ENCODE results near the gene PRPF19. TPM values are rescaled to one million over a fixed set of nuclear protein-coding genes. Genes with fewer than 3 reads are reported as not detected.

The PRPF19 gene
- total RNA-seq, 2 donors from 2014 or later, result 22.1 to 27.0 TPM

DNA sequence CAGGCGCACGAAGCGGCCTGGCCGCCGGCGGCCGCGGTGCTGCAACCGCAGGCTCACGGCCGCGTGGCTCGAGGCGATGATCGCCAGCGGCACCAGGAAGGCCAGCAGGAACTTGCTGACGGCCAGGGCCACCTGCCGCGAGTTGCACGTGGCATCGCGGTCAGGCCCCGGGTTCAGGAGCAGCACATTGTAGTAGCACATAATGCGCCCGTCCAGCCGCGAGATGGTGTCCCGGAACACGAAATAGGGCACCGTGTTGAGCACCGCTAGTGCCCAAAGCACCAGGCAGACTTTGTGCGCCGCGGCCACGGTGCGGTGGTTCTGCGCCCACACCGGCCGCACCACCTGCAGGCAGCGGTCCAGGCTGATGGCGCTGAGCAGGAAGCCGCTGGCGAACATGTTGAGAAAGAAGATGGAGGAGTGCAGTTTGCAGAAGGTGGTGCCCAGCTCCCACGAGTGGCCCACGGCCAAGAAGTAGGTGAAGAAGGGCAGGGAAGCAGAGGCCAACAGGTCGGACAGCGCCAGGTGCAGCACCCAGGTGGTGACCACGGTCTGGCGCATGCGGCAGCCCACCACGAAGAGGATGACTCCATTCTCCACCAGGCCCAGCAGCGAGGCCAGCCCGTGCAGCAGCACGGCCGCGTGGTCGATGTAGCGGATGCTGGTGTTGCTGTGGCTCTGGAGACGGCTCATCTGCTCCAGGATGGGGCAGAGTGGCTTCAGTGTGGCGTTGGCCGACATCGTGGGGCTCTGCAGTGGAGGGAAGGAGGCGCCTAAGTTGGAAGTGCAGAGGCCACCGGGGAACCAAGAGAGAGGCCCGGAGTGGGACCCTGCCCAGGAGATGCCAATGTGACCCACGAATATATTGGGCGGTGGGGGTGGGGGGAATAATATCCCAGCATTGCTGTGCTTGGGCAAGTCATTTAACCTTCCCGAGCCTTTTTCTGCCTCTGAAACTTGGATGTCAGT, 53.1 kb downstream of the PRPF19 start:
- H3K27me3 ChIP-seq, result no peaks in the 10 kb centered on the region
- peaks cover 5% of the 10 kb centered on the region for H3K4me1 ChIP-seq
- no peak overlapping the region for H3K4me3 ChIP-seq
- H3K9me3 ChIP-seq, result no peaks in the 10 kb centered on the region
- peaks cover 0 to 4% of the 10 kb centered on the region in 2 donors for H3K36me3 ChIP-seq (replicated peaks in 1 of 2; ENCODE audit: insufficient read depth in 1 of 2, low read depth in 2 of 2)
- intact Hi-C loops (cut with DNase I), result no loop called here
- peak overlapping the region in 1 of 4 donors; percentile 74 for H3K27ac ChIP-seq
- DNase-seq (no peak), ATAC-seq (no peak)
- TF ChIP-seq CTCF (IDR thresholded peaks at IDR 0.05) (no peak), POLR2A (IDR thresholded peaks at IDR 0.05) (no peak)
- WGBS, 2 donors, result 80 to 97% methylated on average over 18 to 65 of the region's 68 CpGs

DNA sequence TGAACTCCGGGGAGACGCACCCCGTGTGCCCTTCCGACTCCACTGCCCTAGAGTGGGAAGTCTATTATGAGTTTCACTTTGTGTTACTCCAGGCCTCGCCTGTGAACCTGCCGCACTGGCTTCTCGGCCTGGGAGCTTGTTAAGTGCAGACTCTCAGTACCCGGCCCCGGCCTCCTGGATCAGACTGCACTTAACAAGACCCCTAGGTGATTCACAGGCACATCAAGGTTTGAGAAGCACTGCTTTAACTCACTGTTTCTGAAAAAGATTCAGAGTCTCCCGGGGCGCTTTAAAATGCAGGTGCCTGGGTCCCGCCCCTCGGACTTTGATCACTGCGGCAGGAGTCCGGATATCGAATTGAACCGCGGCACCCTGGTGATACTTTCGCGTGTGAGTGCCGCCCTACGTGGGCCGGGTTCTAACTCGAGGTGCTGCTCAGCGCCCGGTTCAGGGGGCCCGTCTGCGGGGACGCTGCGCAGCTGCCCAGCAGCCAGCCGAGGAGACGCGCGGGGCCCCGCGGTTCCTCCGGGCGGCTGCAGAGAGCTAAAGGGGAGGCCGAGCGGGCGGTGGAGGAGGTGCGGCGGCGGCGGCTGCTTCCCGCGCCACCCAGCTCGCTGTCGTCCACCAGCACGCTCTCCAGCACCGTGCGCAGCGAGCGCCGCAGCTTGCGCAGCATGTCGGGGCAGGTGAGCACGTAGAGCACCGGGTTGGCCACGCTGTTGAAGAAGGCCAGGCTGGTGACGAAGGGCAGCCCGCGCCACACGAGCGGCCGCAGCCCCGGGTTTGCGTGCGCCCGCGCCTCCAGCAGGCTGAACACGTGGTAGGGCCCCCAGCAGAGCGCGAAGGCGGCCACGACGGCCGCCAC, 54.0 kb downstream of the PRPF19 start:
- Histone ChIP-seq H3K36me3 (replicated peaks in 1 of 2; ENCODE audit: insufficient read depth in 1 of 2, low read depth in 2 of 2) (peaks cover 0 to 4% of the 10 kb centered on the region in 2 donors), H3K27ac (peak overlapping the region; percentile 5 to 74 (median 57)), H3K9me3 (no peaks in the 10 kb centered on the region), H3K27me3 (no peaks in the 10 kb centered on the region), H3K4me3 (no peak overlapping the region), H3K4me1 (peaks cover 5% of the 10 kb centered on the region)
- DNase-seq, result peak; percentile 61 to 75 (median 62)
- intact Hi-C loops (cut with DNase I), result no loop called here
- 17 to 25% methylated on average over 26 to 76 of the region's 78 CpGs for WGBS, 2 donors
- peak; percentile 73 for ATAC-seq
- peak in 2 of 3 donors; percentile 16 to 41 for TF ChIP-seq POLR2A (IDR thresholded peaks at IDR 0.05)
- peak in 2 of 7 experiments; percentile 7 to 11 for TF ChIP-seq CTCF (IDR thresholded peaks at IDR 0.05)

DNA sequence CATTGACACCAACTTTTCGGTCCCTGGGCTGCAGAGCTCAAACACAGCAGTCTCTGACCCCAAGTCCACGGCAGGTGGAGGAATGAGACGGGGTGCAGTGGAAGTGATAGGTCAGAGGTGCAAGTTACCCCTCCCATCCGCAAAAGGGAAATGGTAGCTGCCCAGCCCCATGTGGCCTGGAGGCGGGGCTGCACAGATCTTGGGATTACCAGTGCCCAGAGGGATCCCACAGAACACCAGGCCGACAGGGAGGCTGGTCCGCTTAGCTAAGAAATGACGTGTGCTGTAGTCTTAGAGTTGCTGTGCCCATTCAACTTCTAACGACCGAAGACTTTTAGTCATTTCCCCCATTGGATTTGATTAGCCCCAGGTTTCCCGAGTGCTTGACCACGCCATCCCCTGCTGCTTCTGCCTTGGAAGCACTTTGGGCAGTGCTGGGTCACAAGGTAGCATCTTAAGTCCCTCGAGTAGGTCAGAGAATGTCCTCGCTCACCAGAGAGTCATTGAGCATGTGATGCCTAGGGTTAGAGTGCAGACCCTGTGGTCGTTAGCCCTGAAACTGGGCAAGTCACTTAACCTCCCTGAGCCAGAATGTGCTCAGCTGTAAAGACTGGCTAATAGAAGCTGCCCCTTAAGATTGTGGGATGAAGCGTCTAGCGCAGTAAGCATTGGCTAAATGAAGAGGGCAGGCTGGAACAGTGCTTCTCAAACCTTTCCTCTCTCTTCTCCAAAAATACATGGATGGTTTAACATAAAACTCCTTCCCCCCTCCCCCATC, 54.9 kb downstream of the PRPF19 start:
- Histone ChIP-seq H3K27ac (peak overlapping the region in 3 of 4 donors; percentile 5 to 74 (median 67)), H3K4me1 (peaks cover 5% of the 10 kb centered on the region), H3K36me3 (replicated peaks in 1 of 2; ENCODE audit: insufficient read depth in 1 of 2, low read depth in 2 of 2) (peaks cover 0 to 4% of the 10 kb centered on the region in 2 donors), H3K9me3 (no peaks in the 10 kb centered on the region), H3K27me3 (no peaks in the 10 kb centered on the region), H3K4me3 (no peak overlapping the region)
- intact Hi-C loops (cut with DNase I), result no loop called here
- TF ChIP-seq CTCF (IDR thresholded peaks at IDR 0.05) (no peak), POLR2A (IDR thresholded peaks at IDR 0.05) (no peak)
- ATAC-seq, result no peak
- no peak for DNase-seq
- WGBS, 2 donors, result 93 to 95% methylated on average over 9 to 17 of the region's 17 CpGs

DNA sequence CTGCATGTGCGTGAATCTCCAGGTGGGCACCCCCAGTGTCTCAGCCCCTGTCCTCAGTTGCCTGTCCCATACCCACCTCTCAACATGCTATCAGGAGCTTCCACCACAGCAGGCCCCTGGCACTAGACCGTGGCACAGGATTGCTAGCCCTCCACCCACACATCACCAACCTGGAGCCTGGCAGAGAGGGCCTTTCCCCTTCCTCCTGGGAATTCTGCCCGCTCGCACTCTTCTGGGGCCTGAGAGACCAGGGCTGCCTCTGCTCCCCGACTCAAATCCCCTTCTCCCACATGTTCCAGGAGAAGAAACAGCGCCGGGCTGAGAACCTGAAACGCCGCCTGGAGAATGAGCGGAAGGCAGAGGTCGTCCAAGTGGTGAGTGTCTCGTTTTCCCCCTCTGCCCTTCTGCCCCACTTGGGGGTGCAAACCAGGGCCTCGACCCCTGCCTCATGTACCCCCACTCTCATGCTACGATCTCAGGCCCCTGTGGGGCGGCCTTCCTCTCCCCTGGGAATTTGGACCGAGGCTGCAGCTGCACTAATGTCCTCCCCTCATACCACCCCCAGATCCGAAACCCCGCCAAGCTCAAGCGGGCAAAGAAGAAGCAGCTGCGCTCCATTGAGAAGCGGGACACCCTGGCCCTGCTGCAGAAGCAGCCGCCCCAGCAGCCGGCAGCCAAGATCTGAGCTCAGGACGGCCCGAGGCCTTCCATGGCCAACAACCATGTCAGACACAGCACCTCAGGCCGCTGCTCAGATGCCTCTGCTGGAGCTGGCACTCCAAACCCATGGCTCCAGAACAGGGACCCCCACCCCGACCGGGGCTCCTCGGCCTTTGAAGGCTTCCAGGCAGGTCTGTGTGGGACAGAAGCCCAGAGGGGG, 56.5 kb downstream of the PRPF19 start:
- 91 to 93% methylated on average over 20 to 29 of the region's 29 CpGs for WGBS, 2 donors
- Histone ChIP-seq H3K9me3 (no peaks in the 10 kb centered on the region), H3K4me1 (peaks cover 13% of the 10 kb centered on the region), H3K27ac (no peak overlapping the region), H3K36me3 (replicated peaks in 1 of 2; ENCODE audit: insufficient read depth in 1 of 2, low read depth in 2 of 2) (peaks cover 0 to 4% of the 10 kb centered on the region in 2 donors), H3K27me3 (no peaks in the 10 kb centered on the region), H3K4me3 (no peak overlapping the region)
- no peak for ATAC-seq
- TF ChIP-seq CTCF (IDR thresholded peaks at IDR 0.05), result no peak
- TF ChIP-seq POLR2A (IDR thresholded peaks at IDR 0.05), result no peak
- intact Hi-C loops (cut with DNase I), result no loop called here
- DNase-seq, result no peak
